Stimulated activated naive CD8-positive, alpha-beta T cell treated with anti-CD3 and anti-CD28 coated beads, Interleukin-15, amount 100 ng/mL, for 72 hours (primary cell): ENCODE results near the gene PIGZ.
A peak's percentile ranks its signal among the peaks of the same experiment; 100 is the strongest.
"Not testable (repeated sequence)": the region's sequence is repeated elsewhere in the genome, so short reads cannot be mapped to it uniquely, and the experiment has no call there.

Source experiments
- ATAC-seq: fragments of 150-1000 bp; cut with Tn5 transposase; 2 replicates; pipeline ENCODE4 v1.10.0; 2021; ENCODE audit warnings: mild to moderate bottlenecking, moderate library complexity
- DNase-seq, 2 donors: peaks; one replicate each; pipeline ENCODE4 v3.0.0; 2021 to 2022
- H3K27ac Mint-ChIP-seq, 2 donors: one replicate each; pipeline ENCODE4 v1.8.0; 2022; ENCODE audit warnings: mild to moderate bottlenecking in 2 of 2, mixed read lengths in 2 of 2, moderate library complexity in 2 of 2
- H3K27me3 Mint-ChIP-seq: one replicate; pipeline ENCODE4 v1.8.0; 2022; ENCODE audit warnings: mixed read lengths
- H3K4me1 Mint-ChIP-seq: one replicate; pipeline ENCODE4 v1.8.0; 2022; ENCODE audit warnings: mild to moderate bottlenecking, mixed read lengths
- H3K4me3 Mint-ChIP-seq, 2 donors: one replicate each; pipeline ENCODE4 v1.8.0; 2022; ENCODE audit warnings: mild to moderate bottlenecking in 2 of 2, mixed read lengths in 2 of 2, moderate library complexity in 1 of 2
- H3K9me3 Mint-ChIP-seq, 2 donors: one replicate each; pipeline ENCODE4 v1.8.0; 2022; ENCODE audit warnings: mixed read lengths in 2 of 2

The PIGZ gene

GRCh38 chr3:196949285-196949619 lies 19.4 kb downstream of the PIGZ start:
- Mint-ChIP-seq H3K27ac (no peak overlapping the region), H3K27me3 (no peaks in the 10 kb centered on the region), H3K4me3 (no peak overlapping the region), H3K9me3 (no peaks in the 10 kb centered on the region), H3K4me1 (peaks cover 15% of the 10 kb centered on the region)
- DNase-seq (no peak), ATAC-seq (no peak)

- Mint-ChIP-seq H3K9me3 (no peaks in the 10 kb centered on the region), H3K27ac (no peak overlapping the region), H3K4me1 (peaks cover 21% of the 10 kb centered on the region), H3K27me3 (no peaks in the 10 kb centered on the region), H3K4me3 (no peak overlapping the region)
- DNase-seq (no peak), ATAC-seq (peak; percentile 41)
These were observed 20.0 kb downstream of the PIGZ start for GRCh38 chr3:196948442-196949284.

- ATAC-seq (peak; percentile 34), DNase-seq (no peak)
- no peak overlapping the region for H3K4me3 Mint-ChIP-seq
- no peaks in the 10 kb centered on the region for H3K27me3 Mint-ChIP-seq
- H3K4me1 Mint-ChIP-seq = peaks cover 28% of the 10 kb centered on the region
- peak overlapping the region in 1 of 2 donors; percentile 69 for H3K27ac Mint-ChIP-seq
- no peaks in the 10 kb centered on the region for H3K9me3 Mint-ChIP-seq
These were observed 20.7 kb downstream of the PIGZ start for GRCh38 chr3:196947860-196948441.

GRCh38 chr3:196947136-196947859 lies 21.3 kb downstream of the PIGZ start:
- H3K4me1 Mint-ChIP-seq = peaks cover 29% of the 10 kb centered on the region
- H3K9me3 Mint-ChIP-seq = no peaks in the 10 kb centered on the region
- H3K4me3 Mint-ChIP-seq = no peak overlapping the region
- H3K27me3 Mint-ChIP-seq = no peaks in the 10 kb centered on the region
- DNase-seq (no peak), ATAC-seq (no peak)
- peak overlapping the region in 1 of 2 donors; percentile 69 for H3K27ac Mint-ChIP-seq

GRCh38 chr3:196944037-196944790 lies 24.4 kb downstream of the PIGZ start:
- peak overlapping the region; percentile 37 to 98 for H3K27ac Mint-ChIP-seq
- not testable (repeated sequence) for ATAC-seq, DNase-seq, H3K9me3 Mint-ChIP-seq, H3K27me3 Mint-ChIP-seq
- peak overlapping the region; percentile 91 to 98 for H3K4me3 Mint-ChIP-seq
- peaks cover 56% of the 10 kb centered on the region for H3K4me1 Mint-ChIP-seq

- Mint-ChIP-seq H3K27ac (peak overlapping the region; percentile 96 to 98), H3K4me3 (peak overlapping the region; percentile 91 to 98), H3K9me3 (no peaks in the 10 kb centered on the region), H3K4me1 (peaks cover 63% of the 10 kb centered on the region), H3K27me3 (no peaks in the 10 kb centered on the region)
- no peak for DNase-seq
- ATAC-seq = peak; percentile 8
These were observed 25.7 kb downstream of the PIGZ start for GRCh38 chr3:196942915-196943277.

- ATAC-seq = peak; percentile 95
- H3K4me1 Mint-ChIP-seq = peaks cover 68% of the 10 kb centered on the region
- peak within 1 kb of the TSS; percentile 91 to 98 for H3K4me3 Mint-ChIP-seq
These were observed 26.3 kb downstream of the PIGZ start, which contains the start of gene NCBP2 for GRCh38 chr3:196942226-196942914. NCBP2 (minus strand) TSS chr3:196942528; CDS start chr3:196942503, 25 bp downstream.

GRCh38 chr3:196941729-196942225 lies 26.9 kb downstream of the PIGZ start:
- Mint-ChIP-seq H3K4me3 (peak overlapping the region; percentile 91 to 98), H3K9me3 (no peaks in the 10 kb centered on the region), H3K27me3 (no peaks in the 10 kb centered on the region), H3K4me1 (peaks cover 68% of the 10 kb centered on the region), H3K27ac (peak overlapping the region; percentile 98)
- DNase-seq = peak; percentile 62 to 70
- peak; percentile 62 for ATAC-seq

More at GRCh38 chr3:196942226-196942914, 26.3 kb downstream of the PIGZ start, which contains the start of gene NCBP2:
- Mint-ChIP-seq H3K27ac (peak within 1 kb of the TSS; percentile 98), H3K27me3 (no peaks in the 10 kb centered on the region), H3K9me3 (no peaks in the 10 kb centered on the region)
- peak; percentile 100 for DNase-seq

GRCh38 chr3:196938576-196938975 lies 30.1 kb downstream of the PIGZ start:
- Mint-ChIP-seq H3K4me3 (no peak overlapping the region), H3K27ac (peak overlapping the region in 1 of 2 donors; percentile 34), H3K4me1 (peaks cover 46% of the 10 kb centered on the region), H3K9me3 (no peaks in the 10 kb centered on the region), H3K27me3 (no peaks in the 10 kb centered on the region)
- ATAC-seq (no peak), DNase-seq (no peak)

- no peak overlapping the region for H3K4me3 Mint-ChIP-seq
- H3K27ac Mint-ChIP-seq = peak overlapping the region in 1 of 2 donors; percentile 11
- H3K27me3 Mint-ChIP-seq = no peaks in the 10 kb centered on the region
- peaks cover 42% of the 10 kb centered on the region for H3K4me1 Mint-ChIP-seq
- no peaks in the 10 kb centered on the region for H3K9me3 Mint-ChIP-seq
- no peak for DNase-seq
- ATAC-seq = no peak
These were observed 30.5 kb downstream of the PIGZ start for GRCh38 chr3:196938124-196938523.

GRCh38 chr3:196936288-196936687 lies 32.3 kb downstream of the PIGZ start:
- no peaks in the 10 kb centered on the region for H3K27me3 Mint-ChIP-seq
- DNase-seq (no peak), ATAC-seq (no peak)
- no peak overlapping the region for H3K4me3 Mint-ChIP-seq
- H3K4me1 Mint-ChIP-seq = peaks cover 33% of the 10 kb centered on the region
- no peaks in the 10 kb centered on the region for H3K9me3 Mint-ChIP-seq
- H3K27ac Mint-ChIP-seq = no peak overlapping the region

GRCh38 chr3:196932600-196932999 lies 36.0 kb downstream of the PIGZ start:
- no peaks in the 10 kb centered on the region for H3K9me3 Mint-ChIP-seq
- no peaks in the 10 kb centered on the region for H3K27me3 Mint-ChIP-seq
- DNase-seq (no peak), ATAC-seq (no peak)
- peak overlapping the region in 1 of 2 donors; percentile 54 for H3K27ac Mint-ChIP-seq
- H3K4me3 Mint-ChIP-seq = no peak overlapping the region
- peaks cover 2% of the 10 kb centered on the region for H3K4me1 Mint-ChIP-seq

GRCh38 chr3:196931828-196932587 lies 36.6 kb downstream of the PIGZ start:
- H3K27ac Mint-ChIP-seq = peak overlapping the region in 1 of 2 donors; percentile 54
- DNase-seq (no peak), ATAC-seq (no peak)
- H3K27me3 Mint-ChIP-seq = no peaks in the 10 kb centered on the region
- H3K9me3 Mint-ChIP-seq = no peaks in the 10 kb centered on the region
- H3K4me1 Mint-ChIP-seq = no peaks in the 10 kb centered on the region
- no peak overlapping the region for H3K4me3 Mint-ChIP-seq

- ATAC-seq (no peak), DNase-seq (no peak)
- Mint-ChIP-seq H3K4me1 (no peaks in the 10 kb centered on the region), H3K9me3 (no peaks in the 10 kb centered on the region), H3K4me3 (no peak overlapping the region), H3K27me3 (no peaks in the 10 kb centered on the region), H3K27ac (peak overlapping the region; percentile 49 to 67)
These were observed 37.5 kb downstream of the PIGZ start for GRCh38 chr3:196931157-196931556.
